Stimulated activated CD8-positive, alpha-beta memory T cell treated with anti-CD3 and anti-CD28 coated beads, Interleukin-4, amount 100 ng/mL, for 4 hours (primary cell): ENCODE data around the gene SRRM1.
"Not testable (repeated sequence)": the region's sequence is repeated elsewhere in the genome, so short reads cannot be mapped to it uniquely, and the experiment has no call there.

Experiments
- DNase-seq, 2 donors: peaks; one replicate each; pipeline ENCODE4 v3.0.0-alpha.2; 2020; ENCODE audit warnings: low read depth in 2 of 2, low spot score in 1 of 2

The SRRM1 gene

DNA sequence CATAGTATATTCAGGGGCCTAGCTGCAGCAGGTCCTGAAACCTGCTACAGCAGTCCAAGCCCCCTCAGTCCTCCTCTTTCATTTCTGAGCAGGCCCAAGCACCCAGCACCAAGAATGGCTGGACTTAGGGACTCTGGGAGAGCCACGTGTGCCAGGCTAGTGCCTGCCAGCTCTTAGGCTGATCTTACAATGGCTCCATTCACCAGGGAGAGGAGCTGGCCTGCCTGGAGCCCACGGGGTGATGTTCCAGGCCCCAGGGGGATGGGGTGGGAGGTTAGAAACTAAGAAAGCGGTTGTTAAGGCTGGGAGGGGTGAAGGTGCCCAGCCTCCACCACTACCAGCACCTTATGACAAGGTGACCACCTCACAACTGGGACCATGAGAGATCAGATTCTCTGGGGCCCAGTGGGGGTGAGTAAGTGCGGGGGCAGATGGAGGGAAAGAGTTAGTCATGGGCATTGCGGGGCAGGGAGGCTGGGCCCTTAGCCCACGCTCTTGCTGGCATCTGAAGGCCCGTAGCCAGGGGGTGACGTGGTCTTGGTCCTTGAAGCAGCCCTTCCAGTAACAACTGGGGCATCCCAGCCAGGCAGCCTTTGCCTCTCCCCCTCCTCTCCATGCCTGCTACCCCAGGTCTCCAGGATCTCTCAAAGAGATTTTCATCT, 71.9 kb downstream of the SRRM1 start:
- no peak for DNase-seq

DNA sequence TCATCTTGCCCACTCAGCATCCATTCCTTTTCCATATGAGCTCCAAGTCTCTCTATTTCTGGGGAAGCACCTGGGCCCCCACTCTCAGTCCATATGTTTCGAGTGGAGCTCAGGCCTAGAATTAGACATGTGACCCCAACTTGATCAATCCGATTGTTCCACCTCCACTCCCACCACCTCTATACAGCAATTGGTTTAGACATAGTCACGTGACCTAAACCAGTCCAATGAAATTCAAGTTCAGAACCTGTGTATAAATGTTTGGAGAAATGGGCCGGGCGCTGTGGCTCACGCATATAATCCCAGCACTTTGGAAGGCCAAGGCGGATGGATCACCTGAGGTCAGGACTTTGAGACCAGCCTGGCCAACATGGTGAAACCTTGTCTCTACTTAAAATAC, 72.6 kb downstream of the SRRM1 start:
- DNase-seq, result no peak

DNA sequence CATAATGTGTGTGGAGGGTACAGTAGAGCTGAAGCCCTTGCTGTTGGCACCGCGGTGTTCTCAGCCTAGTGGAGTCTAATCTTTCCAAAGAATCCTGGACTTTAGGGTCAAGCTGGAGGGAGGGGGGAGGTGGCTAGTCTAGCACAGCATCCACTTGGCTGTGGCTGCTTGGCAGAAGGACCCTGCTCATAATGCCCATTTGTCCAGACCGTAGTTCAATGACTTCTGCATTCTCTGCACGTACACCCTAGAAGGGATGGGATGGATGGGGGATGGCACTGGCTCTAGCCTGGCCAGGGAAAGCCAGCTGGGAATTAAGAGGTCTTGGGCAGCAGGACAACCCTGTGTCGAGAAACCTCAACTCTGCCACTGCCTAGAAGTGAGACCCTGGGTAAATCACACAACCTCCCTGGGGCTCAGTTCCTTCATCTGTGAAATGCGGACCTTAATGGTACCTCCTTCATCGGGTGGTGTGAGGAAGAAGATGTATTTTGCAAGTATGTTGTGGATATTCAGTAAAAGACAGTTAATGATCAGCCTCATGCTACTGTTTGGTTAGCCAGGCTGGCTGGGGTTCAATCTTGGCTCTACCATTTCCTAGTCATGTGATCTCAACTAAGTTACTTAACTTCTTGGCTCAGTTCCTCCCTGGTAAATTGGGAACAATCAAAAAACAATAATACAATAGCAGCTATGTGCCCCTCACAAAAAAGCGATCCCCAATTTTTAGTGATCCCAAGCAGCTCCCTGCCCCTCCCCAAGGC, 75.0 kb downstream of the SRRM1 start:
- DNase-seq, result no peak

DNA sequence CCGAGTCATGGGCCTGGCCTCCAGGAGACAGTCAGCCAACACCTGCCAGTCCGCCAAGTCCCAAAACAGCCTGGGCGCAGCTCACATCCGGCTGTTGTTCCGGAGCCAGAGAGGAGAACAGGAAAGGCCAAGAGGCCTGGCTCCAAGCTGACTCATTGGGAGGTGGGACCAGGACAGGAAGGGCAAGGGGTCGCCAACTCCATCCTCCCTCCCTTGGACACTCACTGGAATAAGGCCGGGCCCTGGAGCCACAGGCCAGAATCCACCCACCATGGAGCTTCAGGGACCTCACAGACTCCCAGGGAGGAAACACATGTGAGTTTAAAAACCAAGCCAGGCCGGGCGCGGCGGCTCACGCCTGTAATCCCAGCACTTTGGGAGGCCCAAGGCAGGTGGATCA, 77.0 kb downstream of the SRRM1 start:
- no peak for DNase-seq

DNA sequence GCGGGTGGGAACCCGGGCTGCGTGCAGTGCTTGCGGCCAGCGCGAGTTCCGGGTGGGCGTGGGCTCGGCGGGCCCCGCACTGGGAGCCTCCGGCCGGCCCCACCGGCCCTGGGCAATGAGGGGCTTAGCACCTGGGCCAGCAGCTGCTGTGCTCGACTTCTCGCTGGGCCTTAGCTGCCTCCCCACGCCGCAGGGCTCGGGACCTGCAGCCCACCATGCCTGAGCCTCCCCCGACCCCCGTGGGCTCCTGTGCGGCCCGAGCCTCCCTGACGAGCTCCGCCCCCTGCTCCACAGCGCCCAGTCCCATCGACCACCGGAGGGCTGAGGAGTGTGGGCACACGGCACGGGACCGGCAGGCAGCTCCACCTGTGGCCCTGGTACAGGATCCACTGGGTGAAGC, 78.4 kb downstream of the SRRM1 start:
- no peak for DNase-seq

DNA sequence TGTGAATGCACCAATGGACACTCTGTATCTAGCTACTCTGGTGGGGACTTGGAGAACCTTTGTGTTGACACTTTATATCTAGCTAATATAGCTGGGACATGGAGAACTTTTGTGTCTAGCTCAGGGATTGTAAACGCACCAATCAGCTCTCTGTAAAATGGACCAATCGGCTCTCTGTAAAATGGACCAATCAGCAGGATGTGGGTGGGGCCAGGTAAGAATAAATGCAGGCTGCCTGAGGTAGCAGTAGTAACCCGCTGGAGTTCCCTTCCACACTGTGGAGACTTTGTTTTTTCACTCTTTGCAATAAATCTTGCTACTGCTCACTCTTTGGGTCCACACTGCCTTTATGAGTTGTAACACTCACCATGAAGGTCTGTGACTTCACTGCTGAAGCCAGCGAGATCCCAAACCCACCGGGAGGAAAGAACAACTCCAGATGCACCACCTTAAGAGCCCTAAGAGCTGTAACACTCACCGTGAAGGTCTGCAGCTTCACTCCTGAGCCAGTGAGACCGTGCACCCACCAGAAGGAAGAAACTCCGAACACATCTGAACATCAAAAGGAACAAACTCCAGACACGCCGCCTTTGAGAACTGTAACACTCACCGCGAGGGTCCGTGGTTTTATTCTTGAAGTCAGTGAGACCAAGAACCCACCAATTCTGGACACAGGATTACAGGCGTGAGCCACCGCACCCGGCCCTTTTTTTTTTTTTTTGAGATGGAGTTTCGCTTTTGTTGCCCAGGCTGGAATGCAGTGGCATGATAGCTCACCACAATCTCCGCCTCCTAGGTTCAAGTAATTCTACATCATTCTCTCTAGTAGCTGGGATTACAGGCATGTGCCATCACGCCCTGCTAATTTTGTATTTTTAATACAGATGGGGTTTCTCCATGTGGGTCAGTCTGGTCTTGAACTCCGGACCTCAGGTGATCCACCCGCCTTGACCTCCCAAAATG, 79.3 kb downstream of the SRRM1 start:
- not testable (repeated sequence) for DNase-seq
